IPS-18a (cell line): ENCODE data around the gene RBBP8.
A peak's percentile ranks its signal among the peaks of the same experiment; 100 is the strongest.

ENCODE experiments used
- H3K27ac ChIP-seq: one replicate; pipeline ENCODE4 v1.5.1; 2013; ENCODE audit warnings: low read length
- H3K27me3 ChIP-seq: one replicate; pipeline ENCODE4 v1.6.1; 2013; ENCODE audit warnings: mild to moderate bottlenecking, low read length; ENCODE audit not compliant: control insufficient read depth, insufficient read depth
- H3K36me3 ChIP-seq: one replicate; pipeline ENCODE4 v1.6.1; 2013; ENCODE audit warnings: low read depth, low read length; ENCODE audit not compliant: control insufficient read depth
- H3K4me1 ChIP-seq: one replicate; pipeline ENCODE4 v1.6.1; 2013; ENCODE audit warnings: low read depth, low read length; ENCODE audit not compliant: control insufficient read depth
- H3K4me3 ChIP-seq: one replicate; pipeline ENCODE4 v1.5.1; 2013; ENCODE audit warnings: low read length
- H3K9ac ChIP-seq: one replicate; pipeline ENCODE4 v1.6.1; 2013; ENCODE audit warnings: mild to moderate bottlenecking, low read length, moderate library complexity
- H3K9me3 ChIP-seq: one replicate; pipeline ENCODE4 v1.6.1; 2013; ENCODE audit warnings: low read depth, low read length; ENCODE audit not compliant: control insufficient read depth

The RBBP8 gene

DNA sequence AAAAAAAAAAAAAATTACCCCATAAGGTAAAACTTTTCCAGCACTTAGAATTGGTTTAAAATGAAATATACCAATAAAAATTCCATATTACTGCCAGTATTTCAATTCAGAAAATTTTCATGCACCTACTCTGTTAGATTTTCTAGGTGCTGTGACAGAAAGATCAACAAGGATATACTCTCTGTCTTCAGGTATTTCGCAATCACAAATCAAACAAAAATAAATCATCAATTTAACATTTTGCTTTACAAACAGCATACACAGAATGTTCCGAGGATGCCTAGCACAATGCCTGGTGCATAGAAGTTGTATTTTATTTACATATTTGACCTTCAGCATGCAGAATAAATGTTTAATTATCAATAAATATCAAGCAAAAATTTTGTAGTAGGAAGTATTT lies 66.5 kb downstream of the RBBP8 start:
- Histone ChIP-seq H3K36me3 (peaks cover 46% of the 10 kb centered on the region), H3K9ac (no peak overlapping the region), H3K4me3 (no peak overlapping the region), H3K4me1 (no peaks in the 10 kb centered on the region), H3K9me3 (no peaks in the 10 kb centered on the region), H3K27me3 (no peaks in the 10 kb centered on the region), H3K27ac (no peak overlapping the region)

DNA sequence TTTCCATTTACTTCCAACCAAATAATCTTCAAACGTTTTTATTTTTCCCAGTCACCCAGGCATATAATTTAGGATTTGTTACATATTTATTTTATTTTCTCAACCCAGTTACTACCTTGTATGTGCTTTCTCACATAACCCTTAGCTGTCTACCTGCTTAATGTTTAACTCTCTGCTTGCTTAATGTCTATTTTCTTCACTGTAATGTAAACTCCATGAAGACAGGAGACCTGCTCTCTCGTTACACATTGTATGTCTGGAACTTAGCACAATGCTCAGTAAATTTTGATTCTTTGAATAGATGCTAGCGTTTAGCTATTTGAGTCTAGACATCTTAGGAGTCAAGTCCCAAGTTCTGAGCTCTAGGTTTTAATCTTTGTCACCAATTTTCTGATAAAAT lies 70.2 kb downstream of the RBBP8 start:
- Histone ChIP-seq H3K9ac (no peak overlapping the region), H3K36me3 (peaks cover 36% of the 10 kb centered on the region), H3K9me3 (no peaks in the 10 kb centered on the region), H3K4me1 (no peaks in the 10 kb centered on the region), H3K4me3 (no peak overlapping the region), H3K27ac (no peak overlapping the region), H3K27me3 (no peaks in the 10 kb centered on the region)

DNA sequence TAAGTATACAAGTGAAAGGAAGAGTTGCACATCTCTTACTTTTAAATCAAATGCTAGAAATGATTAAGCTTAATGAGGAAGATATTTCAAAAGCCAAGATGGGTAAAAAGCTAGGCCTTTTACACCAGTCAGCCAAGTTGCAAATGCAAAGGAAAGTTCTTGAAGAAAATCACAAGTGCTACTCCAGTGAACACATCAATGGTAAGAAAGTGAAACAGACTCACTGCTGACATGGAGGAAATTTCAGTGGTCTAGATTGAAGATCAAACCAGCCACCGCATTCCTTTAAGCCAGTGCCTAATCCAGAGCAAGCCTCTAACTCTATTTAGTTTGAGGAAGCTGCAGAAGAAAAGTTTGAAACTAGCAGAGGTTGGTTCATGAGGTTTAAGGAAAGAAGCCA lies 79.1 kb downstream of the RBBP8 start:
- no peak overlapping the region for H3K27ac ChIP-seq
- H3K4me3 ChIP-seq: no peak overlapping the region
- H3K36me3 ChIP-seq: no peaks in the 10 kb centered on the region
- no peaks in the 10 kb centered on the region for H3K27me3 ChIP-seq
- no peaks in the 10 kb centered on the region for H3K9me3 ChIP-seq
- H3K4me1 ChIP-seq: no peaks in the 10 kb centered on the region
- H3K9ac ChIP-seq: no peak overlapping the region

DNA sequence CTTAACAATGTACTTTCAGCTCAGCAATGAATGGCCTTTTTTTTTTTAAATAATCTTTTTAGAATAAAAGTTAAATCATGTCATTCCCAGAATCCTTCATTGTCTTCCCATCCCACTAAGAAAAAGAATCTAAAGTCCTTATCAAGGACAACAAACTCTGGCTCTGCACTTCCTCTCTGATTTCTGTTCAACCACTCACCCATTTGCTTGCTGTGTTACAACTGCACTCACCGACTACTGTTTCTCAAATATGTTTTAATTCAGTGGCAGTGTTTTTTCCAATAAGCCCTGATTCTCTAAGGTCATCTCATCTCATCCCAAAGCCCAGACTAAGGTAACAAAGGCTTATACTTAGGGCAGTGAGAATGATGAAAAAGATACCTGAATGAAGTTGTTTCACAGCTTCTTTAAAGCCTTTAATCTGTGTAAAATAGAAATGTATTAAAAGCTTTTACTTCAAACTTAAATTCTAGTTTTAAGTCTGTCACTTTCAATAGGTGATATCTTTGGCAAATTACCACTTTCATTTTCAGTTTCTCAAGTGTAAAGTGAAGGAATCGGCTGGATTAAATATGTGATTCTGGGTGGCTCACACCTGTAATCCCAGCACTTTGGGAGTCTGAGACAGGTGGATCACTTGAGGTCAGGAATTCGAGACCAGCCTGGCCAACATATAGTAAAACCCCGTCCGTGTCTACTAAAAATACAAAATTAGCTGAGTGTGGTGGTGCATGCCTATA lies 87.6 kb downstream of the RBBP8 start:
- no peaks in the 10 kb centered on the region for H3K27me3 ChIP-seq
- H3K4me1 ChIP-seq: no peaks in the 10 kb centered on the region
- no peak overlapping the region for H3K4me3 ChIP-seq
- no peak overlapping the region for H3K27ac ChIP-seq
- H3K36me3 ChIP-seq: peaks cover 14% of the 10 kb centered on the region
- no peaks in the 10 kb centered on the region for H3K9me3 ChIP-seq
- no peak overlapping the region for H3K9ac ChIP-seq

DNA sequence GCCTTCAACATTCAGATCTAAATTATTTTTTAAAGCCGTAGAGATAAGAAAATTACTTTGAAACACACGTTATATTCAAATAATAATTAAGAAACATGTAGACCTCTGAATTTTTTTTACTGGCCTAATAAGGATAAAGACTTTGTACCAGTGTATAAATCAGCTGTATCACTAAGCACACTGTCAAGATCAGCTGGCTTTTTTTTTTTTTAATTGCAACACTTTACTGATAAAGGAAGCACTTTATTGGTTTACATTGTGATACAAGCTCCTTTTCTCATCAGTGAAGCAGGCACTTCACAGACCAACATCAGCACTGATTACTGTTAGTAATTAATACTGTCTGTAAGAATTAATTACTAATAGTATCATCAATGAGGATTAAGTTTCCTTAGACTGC lies 88.5 kb downstream of the RBBP8 start:
- no peaks in the 10 kb centered on the region for H3K27me3 ChIP-seq
- no peak overlapping the region for H3K27ac ChIP-seq
- H3K9me3 ChIP-seq: no peaks in the 10 kb centered on the region
- peaks cover 23% of the 10 kb centered on the region for H3K36me3 ChIP-seq
- no peaks in the 10 kb centered on the region for H3K4me1 ChIP-seq
- no peak overlapping the region for H3K4me3 ChIP-seq
- no peak overlapping the region for H3K9ac ChIP-seq

DNA sequence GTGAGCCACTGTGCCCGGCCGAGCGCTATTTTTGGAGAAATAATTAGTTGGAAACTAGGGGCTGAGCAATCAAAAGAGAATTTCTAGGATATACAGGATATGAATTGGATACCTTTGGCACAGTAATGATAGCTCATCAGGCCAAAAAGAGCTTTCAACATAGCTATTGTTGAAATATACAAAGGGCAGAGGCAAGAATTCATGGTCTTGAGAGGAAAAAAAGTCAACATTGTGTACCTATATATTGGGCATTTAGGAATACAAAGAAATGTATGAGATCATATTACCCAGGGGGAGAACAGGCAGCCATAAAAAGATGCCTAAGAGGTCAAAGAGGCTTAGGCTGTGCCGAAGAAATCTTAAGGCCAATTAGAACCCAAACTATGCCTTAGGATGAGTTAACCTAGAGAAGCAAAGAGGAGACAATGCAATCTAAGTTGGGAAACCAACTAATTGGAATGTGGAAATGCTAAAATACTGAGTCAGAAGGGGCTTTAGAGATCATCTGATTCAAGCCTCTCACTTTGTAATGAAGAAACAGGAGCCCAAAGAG lies 99.0 kb downstream of the RBBP8 start:
- H3K4me1 ChIP-seq: peaks cover 7% of the 10 kb centered on the region
- H3K27ac ChIP-seq: no peak overlapping the region
- no peaks in the 10 kb centered on the region for H3K9me3 ChIP-seq
- no peak overlapping the region for H3K4me3 ChIP-seq
- H3K27me3 ChIP-seq: no peaks in the 10 kb centered on the region
- H3K36me3 ChIP-seq: peaks cover 5% of the 10 kb centered on the region
- no peak overlapping the region for H3K9ac ChIP-seq

DNA sequence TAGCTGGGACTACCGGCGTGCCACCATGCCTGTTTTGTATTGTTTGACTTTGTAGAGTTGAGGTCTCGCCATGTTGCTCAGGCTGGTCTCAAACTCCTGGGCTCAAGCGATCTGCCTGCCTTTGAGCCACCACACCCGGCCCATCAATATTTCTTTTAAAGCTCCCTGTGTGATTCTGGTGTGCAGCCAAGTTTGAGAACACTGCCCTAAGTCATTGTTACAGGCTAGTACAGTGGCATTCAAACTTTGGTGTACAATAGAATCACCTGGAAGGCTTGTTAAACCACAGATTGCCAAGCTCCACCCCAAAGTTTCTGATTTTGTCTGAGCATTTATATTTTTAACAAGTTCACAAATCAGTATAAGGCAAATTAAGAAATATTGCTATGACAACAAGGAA lies 99.9 kb downstream of the RBBP8 start:
- Histone ChIP-seq H3K36me3 (peaks cover 5% of the 10 kb centered on the region), H3K27me3 (no peaks in the 10 kb centered on the region), H3K4me3 (no peak overlapping the region), H3K9ac (no peak overlapping the region), H3K9me3 (no peaks in the 10 kb centered on the region), H3K4me1 (peaks cover 14% of the 10 kb centered on the region), H3K27ac (no peak overlapping the region)

DNA sequence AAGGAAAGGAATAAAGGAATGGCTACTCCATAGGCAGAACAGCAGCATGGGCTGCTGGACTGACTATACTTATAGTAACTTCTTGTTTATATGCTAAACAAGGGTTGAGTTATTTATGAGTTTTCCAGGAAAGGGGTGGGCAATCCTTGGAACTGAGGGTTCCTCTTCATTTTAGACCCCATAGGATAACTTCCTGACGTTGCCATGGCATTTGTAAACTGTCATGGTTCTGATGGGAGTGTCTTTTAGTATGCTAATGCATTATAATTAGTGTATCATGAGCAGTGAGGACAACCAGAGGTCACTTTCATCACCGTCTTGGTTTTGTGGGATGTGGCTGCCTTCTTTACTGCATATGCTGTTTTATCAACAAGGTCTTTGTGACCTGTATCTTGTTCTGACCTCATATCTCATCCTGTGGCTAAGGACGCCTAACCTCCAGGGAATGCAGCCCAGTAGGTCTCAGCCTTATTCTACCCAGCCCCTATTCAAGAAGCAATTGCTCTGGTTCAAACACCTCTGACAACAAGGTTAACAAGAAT lies 103.6 kb downstream of the RBBP8 start:
- peaks cover 14% of the 10 kb centered on the region for H3K4me1 ChIP-seq
- no peaks in the 10 kb centered on the region for H3K9me3 ChIP-seq
- peak overlapping the region; percentile 37 for H3K27ac ChIP-seq
- H3K4me3 ChIP-seq: no peak overlapping the region
- H3K27me3 ChIP-seq: no peaks in the 10 kb centered on the region
- no peak overlapping the region for H3K9ac ChIP-seq
- no peaks in the 10 kb centered on the region for H3K36me3 ChIP-seq

DNA sequence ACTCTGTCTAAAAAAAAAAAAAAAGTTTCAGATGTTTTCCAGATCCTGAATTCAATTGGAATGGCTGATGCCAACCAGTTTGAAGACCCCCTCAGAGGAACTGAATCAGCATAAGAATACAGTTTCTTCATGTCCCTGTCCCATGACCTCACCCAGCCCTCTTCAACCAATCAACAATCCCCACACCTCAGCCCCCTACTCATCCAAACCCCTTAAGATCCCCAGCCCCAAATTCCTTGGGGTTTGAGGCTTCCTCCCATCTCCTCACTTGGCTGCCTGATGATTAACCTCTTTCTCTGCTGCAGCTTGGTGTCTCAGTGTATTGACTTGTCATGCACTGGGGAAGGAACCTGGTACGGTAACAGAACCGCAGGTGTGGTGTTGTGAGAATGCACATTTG lies 104.5 kb downstream of the RBBP8 start:
- Histone ChIP-seq H3K27me3 (no peaks in the 10 kb centered on the region), H3K27ac (no peak overlapping the region), H3K9ac (no peak overlapping the region), H3K9me3 (no peaks in the 10 kb centered on the region), H3K4me1 (peaks cover 14% of the 10 kb centered on the region), H3K36me3 (no peaks in the 10 kb centered on the region), H3K4me3 (no peak overlapping the region)

DNA sequence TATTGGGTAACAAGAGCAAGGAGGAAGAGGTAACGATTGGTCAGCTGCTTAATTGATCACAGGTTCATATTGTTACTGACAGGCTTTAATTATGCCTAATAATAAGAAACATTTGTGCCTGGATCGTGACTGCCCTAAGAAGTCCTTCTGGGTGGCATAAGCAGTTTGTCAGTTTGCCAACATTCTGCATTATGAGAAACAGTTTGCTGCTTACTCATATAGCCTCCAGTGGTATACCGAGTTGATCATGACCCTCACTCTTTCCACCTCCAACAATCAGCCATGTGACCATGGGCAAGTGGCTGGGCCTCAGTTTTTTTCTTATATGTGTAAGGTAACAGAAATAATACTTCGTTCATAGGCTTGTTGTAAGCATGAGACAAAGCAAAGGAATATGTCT lies 105.6 kb downstream of the RBBP8 start:
- Histone ChIP-seq H3K9ac (no peak overlapping the region), H3K36me3 (no peaks in the 10 kb centered on the region), H3K4me1 (peaks cover 14% of the 10 kb centered on the region), H3K4me3 (no peak overlapping the region), H3K27me3 (no peaks in the 10 kb centered on the region), H3K9me3 (no peaks in the 10 kb centered on the region), H3K27ac (no peak overlapping the region)

DNA sequence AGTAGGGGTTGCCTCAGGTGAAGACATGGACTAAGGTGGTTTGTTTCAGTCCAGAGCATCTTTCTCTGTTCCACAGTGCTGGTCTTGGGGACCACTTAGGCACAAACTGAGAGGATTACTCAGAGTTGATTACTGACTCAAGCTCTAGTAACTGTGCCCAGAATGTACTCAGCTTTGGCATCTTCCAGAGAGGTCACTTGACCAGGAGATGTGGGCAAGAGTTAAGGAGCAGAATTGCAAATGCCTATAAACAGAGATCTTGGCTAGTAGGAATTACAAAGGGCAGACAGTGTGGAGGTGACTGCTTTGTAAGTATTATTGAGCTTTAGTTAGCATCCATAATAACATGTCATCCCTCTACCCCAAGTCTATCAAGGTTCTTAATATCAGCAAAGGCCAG lies 109.0 kb downstream of the RBBP8 start:
- Histone ChIP-seq H3K4me3 (no peak overlapping the region), H3K36me3 (no peaks in the 10 kb centered on the region), H3K27me3 (no peaks in the 10 kb centered on the region), H3K27ac (no peak overlapping the region), H3K4me1 (peaks cover 7% of the 10 kb centered on the region), H3K9ac (no peak overlapping the region), H3K9me3 (no peaks in the 10 kb centered on the region)

DNA sequence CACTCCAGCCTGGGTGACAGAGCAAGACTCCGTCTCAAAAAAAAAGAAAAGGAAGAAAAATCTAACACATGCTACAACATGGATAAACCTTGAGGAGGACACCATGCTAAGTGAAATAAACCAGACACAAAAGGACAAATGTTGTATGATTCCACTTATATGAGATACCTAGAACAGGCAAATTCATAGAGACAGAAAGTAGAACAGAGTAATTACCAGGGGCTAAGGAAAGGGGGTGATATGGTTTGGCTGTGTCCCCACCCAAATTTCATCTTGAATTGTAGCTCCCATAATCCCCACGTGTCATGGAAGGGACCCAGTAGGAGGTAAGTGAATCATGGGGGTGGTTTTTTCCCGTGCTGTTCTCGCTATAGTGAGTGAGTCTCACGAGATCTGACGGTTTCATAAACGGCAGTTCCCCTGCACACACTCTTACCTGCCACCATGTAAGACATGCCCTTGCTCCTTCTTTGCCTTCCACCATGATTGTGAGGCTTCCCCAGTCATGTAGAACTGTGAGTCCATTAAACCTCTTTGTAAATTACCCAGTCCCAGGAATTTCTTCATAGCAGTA lies 110.8 kb downstream of the RBBP8 start:
- Histone ChIP-seq H3K36me3 (no peaks in the 10 kb centered on the region), H3K9me3 (no peaks in the 10 kb centered on the region), H3K4me3 (no peak overlapping the region), H3K27ac (no peak overlapping the region), H3K4me1 (no peaks in the 10 kb centered on the region), H3K9ac (no peak overlapping the region), H3K27me3 (no peaks in the 10 kb centered on the region)
